Aorta (tissue), 5 donors: Measurements from ENCODE around the gene VAMP3. TPM values are rescaled to one million over a fixed set of nuclear protein-coding genes. Genes with fewer than 3 reads are reported as not detected.

Source experiments
- ATAC-seq: fragments of 200-7000 bp; cut with Tn5 transposase; one replicate; pipeline ENCODE4 v1.9.1; 2022; ENCODE audit warnings: moderate library complexity; ENCODE audit not compliant: low FRiP score
- DNase-seq, 2 donors: peaks; one replicate each; pipeline ENCODE4 v3.0.0-alpha.2; 2020
- H3K27ac ChIP-seq, 2 donors: one replicate each; pipeline ENCODE4 v1.5.1; 2013; ENCODE audit warnings: low read length in 2 of 2, mild to moderate bottlenecking in 2 of 2, moderate library complexity in 2 of 2, control low read depth in 1 of 2, inconsistent platforms in 1 of 2, low read depth in 1 of 2
- H3K27me3 ChIP-seq, 2 donors: one replicate each; pipeline ENCODE4 v1.6.1; 2013; ENCODE audit warnings: control low read depth in 1 of 2, low read length in 1 of 2, mild to moderate bottlenecking in 1 of 2, moderate library complexity in 1 of 2; ENCODE audit not compliant: insufficient read depth in 2 of 2, control insufficient read depth in 1 of 2
- H3K36me3 ChIP-seq, 2 donors: one replicate each; pipeline ENCODE4 v1.6.1; 2013; ENCODE audit warnings: control low read depth in 1 of 2, low read length in 1 of 2, mild to moderate bottlenecking in 1 of 2; ENCODE audit not compliant: insufficient read depth in 2 of 2, control insufficient read depth in 1 of 2
- H3K4me1 ChIP-seq, 2 donors: one replicate each; pipeline ENCODE4 v1.6.1; 2013; ENCODE audit warnings: low read length in 2 of 2, control low read depth in 1 of 2, mild to moderate bottlenecking in 1 of 2, moderate library complexity in 1 of 2; ENCODE audit not compliant: insufficient read depth in 2 of 2, control insufficient read depth in 1 of 2
- H3K4me3 ChIP-seq, 2 donors: one replicate each; pipeline ENCODE4 v1.5.1; 2013; ENCODE audit warnings: low read length in 2 of 2, control low read depth in 1 of 2, mild to moderate bottlenecking in 1 of 2
- H3K9me3 ChIP-seq: one replicate; pipeline ENCODE4 v1.6.1; 2013; ENCODE audit warnings: mild to moderate bottlenecking, low read length; ENCODE audit not compliant: control insufficient read depth
- WGBS, 2 donors: extraction: QIAGEN DNeasy Blood & Tissue Kit; methylation state at CpG; one replicate each; pipeline ENCODE4 v1.1.7; 2013; 5-methylcytosine and 5-hydroxymethylcytosine counted together
- intact Hi-C, 2 donors: fragments of 100-400 bp; cut with DNase I; formaldehyde crosslinking; loops; one replicate each; pipeline versions ENCODE4 v1.14.2 to v1.15.0; 2022
- polyA plus RNA-seq, 2 donors: library from polyadenylated mRNA; stranded (reverse); fragments of 200-250 nt; gene quantifications; one replicate each; pipeline ENCODE4 v1.2.3, GENCODE V29; 2013
- total RNA-seq, 2 donors: library from RNA; stranded (reverse); fragmentation: NEBNext Ultra II Directional; extraction: Animal tissue kit (Norgen Biotek cat#: 25700); gene quantifications; one replicate each; pipeline ENCODE4 v1.2.1, GENCODE V29; 2021
- donor health status: healthy with polysubstance abuse.
- donor health status: Bipolar disorder and iron deficiency.
- donor health status: DM: no; HTN: no; CAD: no.
- donor health status: DM: no; HTN: no; CAD: no.
- donor health status: DM: yes; HTN: yes; CAD: no.

Gene VAMP3
- total and polyA plus RNA-seq, 4 donors: 95.8 to 141 (median 109) TPM

GRCh38 chr1:7777591-7777990 is 6.5 kb downstream of the VAMP3 start:
- no peaks in the 10 kb centered on the region for H3K9me3 ChIP-seq
- peaks cover 0 to 7% of the 10 kb centered on the region in 2 donors for H3K36me3 ChIP-seq
- intact Hi-C loops: no loop called here
- H3K4me1 ChIP-seq: no peaks in the 10 kb centered on the region
- no peak overlapping the region for H3K4me3 ChIP-seq
- no peak for ATAC-seq
- no peak overlapping the region for H3K27ac ChIP-seq
- H3K27me3 ChIP-seq: no peaks in the 10 kb centered on the region
- no peak for DNase-seq
- WGBS, 2 donors: 78 to 87% methylated on average over 3 of the region's 3 CpGs

DNA sequence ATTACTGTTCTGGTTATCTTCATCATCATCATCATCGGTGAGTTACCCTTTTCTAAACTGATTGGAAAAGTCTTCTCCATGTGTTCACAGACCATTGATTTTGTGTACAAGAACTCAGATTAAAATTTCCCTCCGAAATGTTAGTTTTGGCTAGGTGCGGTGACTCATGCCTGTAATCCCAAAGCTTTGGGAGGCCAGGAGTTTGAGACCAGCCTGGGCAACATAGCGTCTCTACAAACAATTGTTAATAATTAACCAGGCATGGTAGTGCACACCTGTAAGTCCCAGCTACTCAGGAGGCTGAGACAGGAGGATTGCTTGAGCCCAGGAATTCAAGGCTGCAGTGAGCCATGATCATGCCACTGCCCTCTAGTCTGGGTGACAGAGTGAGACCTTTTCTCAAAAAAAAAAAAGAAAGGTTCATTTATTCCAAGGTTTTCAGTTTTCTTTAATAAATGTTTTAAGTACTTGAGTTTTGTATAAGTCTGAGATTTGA is 7.1 kb downstream of the VAMP3 start:
- H3K9me3 ChIP-seq: no peaks in the 10 kb centered on the region
- H3K4me3 ChIP-seq: no peak overlapping the region
- no peaks in the 10 kb centered on the region for H3K27me3 ChIP-seq
- H3K36me3 ChIP-seq: peaks cover 0 to 7% of the 10 kb centered on the region in 2 donors
- ATAC-seq: no peak
- no peak for DNase-seq
- H3K4me1 ChIP-seq: no peaks in the 10 kb centered on the region
- 91 to 92% methylated on average over 4 of the region's 4 CpGs for WGBS, 2 donors
- H3K27ac ChIP-seq: no peak overlapping the region
- intact Hi-C loops: no loop called here

GRCh38 chr1:7780976-7781375 is 9.9 kb downstream of the VAMP3 start:
- no peak for ATAC-seq
- intact Hi-C loops: no loop called here
- Histone ChIP-seq H3K4me3 (no peak overlapping the region), H3K4me1 (no peaks in the 10 kb centered on the region), H3K27ac (no peak overlapping the region), H3K27me3 (no peaks in the 10 kb centered on the region), H3K9me3 (no peaks in the 10 kb centered on the region), H3K36me3 (peaks cover 0 to 7% of the 10 kb centered on the region in 2 donors)
- no peak for DNase-seq
- 84 to 90% methylated on average over 9 of the region's 9 CpGs for WGBS, 2 donors

- DNase-seq: no peak
- Histone ChIP-seq H3K4me3 (no peak overlapping the region), H3K27me3 (no peaks in the 10 kb centered on the region), H3K9me3 (no peaks in the 10 kb centered on the region), H3K27ac (no peak overlapping the region), H3K4me1 (no peaks in the 10 kb centered on the region), H3K36me3 (peaks cover 0 to 7% of the 10 kb centered on the region in 2 donors)
- intact Hi-C loops: no loop called here
- ATAC-seq: no peak
- 77% methylated on average over 7 of the region's 7 CpGs for WGBS, 2 donors
Measured at GRCh38 chr1:7781501-7781900, 10.4 kb downstream of the VAMP3 start.

DNA sequence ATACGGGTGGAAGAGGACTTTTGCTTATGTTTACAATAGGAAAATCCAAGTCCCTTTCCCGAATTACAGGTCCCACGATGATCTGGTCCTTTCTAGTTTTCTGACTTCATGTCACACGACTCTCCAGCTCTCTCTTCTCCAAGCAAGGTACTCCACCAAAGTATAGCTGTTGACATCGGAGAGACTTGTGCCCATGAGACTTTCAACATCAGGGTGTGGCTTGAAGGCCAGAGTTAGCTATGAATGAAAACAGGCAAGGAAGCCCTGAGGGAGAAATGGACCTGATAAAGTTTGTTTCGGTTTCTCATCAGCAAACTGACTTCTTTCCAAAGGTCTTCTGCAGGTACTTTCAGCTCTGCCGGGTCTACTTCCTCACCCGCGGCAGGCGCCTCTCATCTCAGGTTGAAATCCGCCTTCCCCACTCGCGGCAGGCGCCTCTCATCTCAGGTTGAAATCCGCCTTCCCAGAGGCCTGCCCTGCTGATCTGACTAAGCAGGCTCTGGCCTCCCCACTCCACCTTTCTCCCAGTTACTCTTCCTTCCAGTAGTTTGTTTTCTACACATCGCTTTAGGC is 10.9 kb downstream of the VAMP3 start:
- WGBS, 2 donors: 88 to 89% methylated on average over 16 of the region's 16 CpGs

DNA sequence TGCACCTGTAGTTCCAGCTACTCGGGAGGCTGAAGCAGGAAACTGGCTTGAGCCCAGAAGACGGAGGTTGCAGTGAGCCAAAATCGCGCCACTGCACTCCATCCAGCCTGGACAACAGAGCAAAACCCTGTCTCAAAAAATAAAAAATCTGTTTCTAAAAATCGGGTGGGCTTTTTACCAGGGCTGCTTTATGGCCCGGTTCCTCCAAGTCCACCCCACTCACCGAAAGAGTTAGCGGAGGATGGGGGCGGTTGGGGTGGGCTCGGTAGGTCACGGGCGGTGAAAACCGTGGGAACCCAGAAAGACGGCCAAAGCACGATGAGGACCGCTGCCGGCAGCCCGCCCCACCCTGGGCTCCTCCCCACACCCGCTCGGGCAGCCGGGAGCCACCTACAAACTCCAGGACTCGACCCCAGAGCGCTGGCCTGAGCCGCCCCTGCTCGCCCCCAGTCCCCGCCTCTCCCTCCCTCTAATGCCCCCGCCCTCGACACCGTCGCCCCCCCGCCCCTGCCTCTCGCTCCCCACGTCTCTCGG is 12.1 kb downstream of the VAMP3 start:
- peak; percentile 82 for ATAC-seq
- H3K4me1 ChIP-seq: no peaks in the 10 kb centered on the region
- peak overlapping the region in 1 of 2 donors; percentile 58 for H3K27ac ChIP-seq
- peak; percentile 84 to 90 for DNase-seq
- WGBS, 2 donors: 0 to 1% methylated on average over 20 to 34 of the region's 34 CpGs
- no peaks in the 10 kb centered on the region for H3K27me3 ChIP-seq
- H3K4me3 ChIP-seq: peak overlapping the region; percentile 16 to 31
- intact Hi-C loops: no loop called here
- no peaks in the 10 kb centered on the region for H3K9me3 ChIP-seq
- H3K36me3 ChIP-seq: peaks cover 0 to 5% of the 10 kb centered on the region in 2 donors

More for the DNA sequence above, 10.9 kb downstream of the VAMP3 start:
- no peak overlapping the region for H3K27ac ChIP-seq
- DNase-seq: no peak
- intact Hi-C loops: no loop called here
- no peaks in the 10 kb centered on the region for H3K9me3 ChIP-seq
- H3K4me3 ChIP-seq: no peak overlapping the region
- no peaks in the 10 kb centered on the region for H3K4me1 ChIP-seq
- H3K36me3 ChIP-seq: peaks cover 0 to 7% of the 10 kb centered on the region in 2 donors
- no peak for ATAC-seq
- H3K27me3 ChIP-seq: no peaks in the 10 kb centered on the region

- H3K4me1 ChIP-seq: no peaks in the 10 kb centered on the region
- intact Hi-C loops: no loop called here
- no peaks in the 10 kb centered on the region for H3K9me3 ChIP-seq
- peak; percentile 99 for ATAC-seq
- WGBS, 2 donors: 0 to 1% methylated on average over 71 to 90 of the region's 90 CpGs
- peaks cover 0 to 5% of the 10 kb centered on the region in 2 donors for H3K36me3 ChIP-seq
- H3K27ac ChIP-seq: peak within 1 kb of the TSS in 1 of 2 donors; percentile 66
- H3K27me3 ChIP-seq: no peaks in the 10 kb centered on the region
- peak; percentile 98 for DNase-seq
- peak within 1 kb of the TSS; percentile 66 to 69 for H3K4me3 ChIP-seq
Measured at GRCh38 chr1:7783826-7784491, 12.9 kb downstream of the VAMP3 start, which contains the start of gene PER3. Gene PER3 (plus strand): TSS chr1:7784291. CDS start chr1:7784878, 587 bp downstream.

- Histone ChIP-seq H3K9me3 (no peaks in the 10 kb centered on the region), H3K4me3 (peak overlapping the region; percentile 66 to 69), H3K36me3 (peaks cover 0 to 3% of the 10 kb centered on the region in 2 donors), H3K4me1 (no peaks in the 10 kb centered on the region), H3K27ac (peak overlapping the region in 1 of 2 donors; percentile 66), H3K27me3 (no peaks in the 10 kb centered on the region)
- DNase-seq: peak; percentile 69 to 79
- no peak for ATAC-seq
- 25 to 29% methylated on average over 49 to 52 of the region's 52 CpGs for WGBS, 2 donors
- intact Hi-C loops: no loop called here
Measured at GRCh38 chr1:7784492-7785071, 13.5 kb downstream of the VAMP3 start.
